Activated T-cell treated with anti-CD3 and anti-CD28 coated beads, Interleukin-2, amount 50 U/mL, for 1 hour (primary cell): Measurements from ENCODE around the gene IL13.
"Not testable (repeated sequence)": the region's sequence is repeated elsewhere in the genome, so short reads cannot be mapped to it uniquely, and the experiment has no call there.

Source experiments
- DNase-seq: peaks from one replicate; pipeline ENCODE4 v3.0.0-alpha.2; 2020

Gene IL13

GRCh38 chr5:132657676-132658380, at the start of gene IL13:
Gene IL13, plus strand, starts transcription at chr5:132658173. Its CDS starts 14 bp downstream, at chr5:132658187.
- no peak for DNase-seq

GRCh38 chr5:132611965-132612364, 46.0 kb upstream of the IL13 start:
- no peak for DNase-seq

GRCh38 chr5:132612846-132613245, 45.1 kb upstream of the IL13 start:
- DNase-seq, result no peak

- DNase-seq, result no peak
Measured at GRCh38 chr5:132621699-132622098, 36.3 kb upstream of the IL13 start.

GRCh38 chr5:132622608-132623007, 35.4 kb upstream of the IL13 start:
- no peak for DNase-seq

GRCh38 chr5:132627470-132627869, 30.5 kb upstream of the IL13 start:
- DNase-seq, result no peak

GRCh38 chr5:132628814-132629213, 29.2 kb upstream of the IL13 start:
- DNase-seq, result no peak

- DNase-seq, result no peak
Measured at GRCh38 chr5:132629230-132629944, 28.6 kb upstream of the IL13 start.

- DNase-seq, result not testable (repeated sequence)
Measured at GRCh38 chr5:132633587-132633986, 24.4 kb upstream of the IL13 start.

- DNase-seq, result no peak
Measured at GRCh38 chr5:132635873-132636272, 22.1 kb upstream of the IL13 start.

- no peak for DNase-seq
Measured at GRCh38 chr5:132637241-132637640, 20.7 kb upstream of the IL13 start.

GRCh38 chr5:132639706-132640130, 18.3 kb upstream of the IL13 start:
- no peak for DNase-seq

GRCh38 chr5:132640613-132641012, 17.4 kb upstream of the IL13 start:
- DNase-seq, result no peak

GRCh38 chr5:132641241-132641723, 16.7 kb upstream of the IL13 start:
- DNase-seq, result no peak

- DNase-seq, result no peak
Measured at GRCh38 chr5:132641841-132642240, 16.1 kb upstream of the IL13 start.

GRCh38 chr5:132644177-132644576, 13.8 kb upstream of the IL13 start:
- no peak for DNase-seq

- DNase-seq, result no peak
Measured at GRCh38 chr5:132646583-132647266, 11.2 kb upstream of the IL13 start.

- DNase-seq, result no peak
Measured at GRCh38 chr5:132647473-132647872, 10.5 kb upstream of the IL13 start.

- DNase-seq, result no peak
Measured at GRCh38 chr5:132648355-132648754, 9.6 kb upstream of the IL13 start.

- DNase-seq, result no peak
Measured at GRCh38 chr5:132651838-132652469, 6.0 kb upstream of the IL13 start.

- DNase-seq, result no peak
Measured at GRCh38 chr5:132653716-132654115, 4.3 kb upstream of the IL13 start.

GRCh38 chr5:132655821-132656773, 1.9 kb upstream of the IL13 start:
- DNase-seq, result peak; percentile 43
